Keratinocyte (primary cell): ENCODE data around the gene BPNT1. TPM values are rescaled to one million over a fixed set of nuclear protein-coding genes. Genes with fewer than 3 reads are reported as not detected.

ENCODE experiments used
- DNase-seq: peaks from one replicate; pipeline ENCODE4 v3.0.0-alpha.2; 2011; ENCODE audit warnings: low read depth, missing footprints, low spot score
- FAIRE-seq: peaks from 2 replicates; lab custom pipeline; 2011; peaks lifted over from hg19 to GRCh38; lab: Jason Lieb, UNC
- H2AFZ ChIP-seq: 2 replicates; pipeline ENCODE4 v1.6.0; 2012; ENCODE audit warnings: low read length, control low read depth, inconsistent platforms; ENCODE audit not compliant: control insufficient read depth
- H3K27ac ChIP-seq: 2 replicates; pipeline ENCODE4 v1.5.1; 2011; ENCODE audit warnings: low read length; ENCODE audit not compliant: control insufficient read depth, insufficient read depth
- H3K27me3 ChIP-seq: 3 replicates; pipeline ENCODE4 v1.6.0; 2011; ENCODE audit warnings: low read length; ENCODE audit not compliant: control insufficient read depth, insufficient read depth; ENCODE audit errors: extremely low read depth
- H3K36me3 ChIP-seq, 2 experiments: 2 replicates in 1 of 2; 3 replicates in 1 of 2; pipeline ENCODE4 v1.5.1; 2011; ENCODE audit warnings: low read length in 2 of 2, mild to moderate bottlenecking in 1 of 2; ENCODE audit not compliant: control insufficient read depth in 2 of 2, insufficient read depth in 2 of 2; ENCODE audit errors: extremely low read depth in 1 of 2
- H3K4me1 ChIP-seq: 3 replicates; pipeline ENCODE4 v1.5.1; 2011; ENCODE audit warnings: low read length; ENCODE audit not compliant: control insufficient read depth, insufficient read depth; ENCODE audit errors: extremely low read depth
- H3K4me2 ChIP-seq: 3 replicates; pipeline ENCODE4 v1.6.0; 2011; ENCODE audit warnings: low read depth, low read length; ENCODE audit not compliant: control insufficient read depth, insufficient read depth; ENCODE audit errors: extremely low read depth
- H3K4me3 ChIP-seq, 3 experiments: fragments of 200-600 bp in 1 of 3; sonication (generic) in 1 of 3; 2 replicates in 2 of 3; 3 replicates in 1 of 3; pipeline ENCODE4 v1.5.1; 2011 to 2016; ENCODE audit warnings: low read length in 3 of 3, mild to moderate bottlenecking in 3 of 3, control low read depth in 2 of 3, inconsistent platforms in 1 of 3, low read depth in 1 of 3, mixed read lengths in 1 of 3, mixed run types in 1 of 3, moderate library complexity in 1 of 3; ENCODE audit not compliant: control insufficient read depth in 2 of 3, insufficient read depth in 2 of 3; ENCODE audit errors: extremely low read depth in 1 of 3
- H3K79me2 ChIP-seq: 2 replicates; pipeline ENCODE4 v1.6.0; 2012; ENCODE audit warnings: low read length; ENCODE audit not compliant: control insufficient read depth, insufficient read depth
- H3K9ac ChIP-seq: 3 replicates; pipeline ENCODE4 v1.6.0; 2011; ENCODE audit warnings: low read length; ENCODE audit not compliant: control insufficient read depth, insufficient read depth; ENCODE audit errors: extremely low read depth
- H3K9me1 ChIP-seq: 3 replicates; pipeline ENCODE4 v1.6.0; 2011; ENCODE audit warnings: low read length; ENCODE audit not compliant: control insufficient read depth, insufficient read depth; ENCODE audit errors: extremely low read depth
- H3K9me3 ChIP-seq: 2 replicates; pipeline ENCODE4 v1.5.1; 2012; ENCODE audit warnings: low read depth, low read length; ENCODE audit not compliant: control insufficient read depth
- H4K20me1 ChIP-seq: 3 replicates; pipeline ENCODE4 v1.6.0; 2011; ENCODE audit warnings: low read length; ENCODE audit not compliant: control insufficient read depth, insufficient read depth; ENCODE audit errors: extremely low read depth
- EZH2 ChIP-seq: IDR thresholded peaks from one replicate; pipeline ENCODE4 v1.6.1; 2012; ENCODE audit warnings: inconsistent platforms, mild to moderate bottlenecking, low read length, moderate library complexity
- dilution Hi-C: fragments of 300-500 bp; cut with MboI; formaldehyde crosslinking; loops from one replicate; pipeline ENCODE4 v1.7.0; 2020; ENCODE audit warnings: low sequenced_read_pairs; ENCODE audit not compliant: extremely low pct_ligation_motif_present
- polyA plus RNA-seq, 5 experiments: library from polyadenylated mRNA; depleted of rRNA in 3 of 5; stranded (reverse) in 3 of 5; stranded (forward) in 1 of 5; unstranded in 1 of 5; fragments of >200 nt; gene quantifications; 1 replicate in 1 of 5; 2 replicates in 3 of 5; 3 replicates in 1 of 5; pipeline versions ENCODE4 v1.2.1 to v1.2.3, GENCODE V29; 2011 to 2012; ENCODE audit warnings: missing spikeins in 2 of 5, low read depth in 1 of 5, low replicate concordance in 1 of 5
- TF ChIP-seq, protein P1 (sequence below), 3 experiments: IDR thresholded peaks in 1 of 3; conservative IDR thresholded peaks in 1 of 3; optimal IDR thresholded peaks in 1 of 3; 2 replicates in 2 of 3; 3 replicates in 1 of 3; pipeline versions ENCODE3 to v1.5.1; 2011; ENCODE audit warnings: low read length in 3 of 3, mild to moderate bottlenecking in 3 of 3, moderate library complexity in 2 of 3, control low read depth in 1 of 3, inconsistent platforms in 1 of 3; ENCODE audit not compliant: insufficient read depth in 2 of 3; ENCODE audit errors: extremely low read depth in 1 of 3

BPNT1 gene
- polyA plus RNA-seq, 1 donor (not counting 4 experiments of a cell fraction or from before 2014, with no cell fraction given), result 53.7 TPM

DNA sequence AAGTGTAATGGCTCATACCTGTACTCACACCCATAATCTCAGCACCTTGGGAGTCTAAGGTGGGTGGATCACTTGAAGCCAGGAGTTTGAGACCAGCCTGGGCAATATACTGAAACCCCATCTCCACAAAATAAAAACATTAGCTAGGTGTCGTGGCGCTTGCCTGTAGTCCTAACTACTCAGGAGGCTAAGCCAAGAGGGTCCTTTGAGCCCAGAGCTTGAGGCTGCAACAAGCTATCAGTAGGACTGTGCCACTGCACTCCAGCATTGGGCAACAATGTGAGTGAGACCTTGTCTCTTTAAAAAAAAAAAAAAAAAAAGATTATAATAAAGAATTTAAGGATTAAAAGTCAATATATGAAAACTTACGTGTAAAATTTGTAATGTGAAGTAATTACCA is 11.7 kb downstream of the BPNT1 start:
- H3K4me3 ChIP-seq, result no peak overlapping the region
- no peak for FAIRE-seq
- no peak overlapping the region for H3K27ac ChIP-seq
- no peaks in the 10 kb centered on the region for H3K9me3 ChIP-seq
- no peak overlapping the region for H2AFZ ChIP-seq
- no peaks in the 10 kb centered on the region for H3K4me1 ChIP-seq
- H3K36me3 ChIP-seq, result peaks cover 0 to 2% of the 10 kb centered on the region in 2 experiments
- H3K4me2 ChIP-seq, result no peak overlapping the region
- H4K20me1 ChIP-seq, result no peaks in the 10 kb centered on the region
- no peak overlapping the region for H3K9ac ChIP-seq
- dilution Hi-C loops, result no loop called here
- H3K27me3 ChIP-seq, result no peaks in the 10 kb centered on the region
- TF ChIP-seq, protein P1, sequence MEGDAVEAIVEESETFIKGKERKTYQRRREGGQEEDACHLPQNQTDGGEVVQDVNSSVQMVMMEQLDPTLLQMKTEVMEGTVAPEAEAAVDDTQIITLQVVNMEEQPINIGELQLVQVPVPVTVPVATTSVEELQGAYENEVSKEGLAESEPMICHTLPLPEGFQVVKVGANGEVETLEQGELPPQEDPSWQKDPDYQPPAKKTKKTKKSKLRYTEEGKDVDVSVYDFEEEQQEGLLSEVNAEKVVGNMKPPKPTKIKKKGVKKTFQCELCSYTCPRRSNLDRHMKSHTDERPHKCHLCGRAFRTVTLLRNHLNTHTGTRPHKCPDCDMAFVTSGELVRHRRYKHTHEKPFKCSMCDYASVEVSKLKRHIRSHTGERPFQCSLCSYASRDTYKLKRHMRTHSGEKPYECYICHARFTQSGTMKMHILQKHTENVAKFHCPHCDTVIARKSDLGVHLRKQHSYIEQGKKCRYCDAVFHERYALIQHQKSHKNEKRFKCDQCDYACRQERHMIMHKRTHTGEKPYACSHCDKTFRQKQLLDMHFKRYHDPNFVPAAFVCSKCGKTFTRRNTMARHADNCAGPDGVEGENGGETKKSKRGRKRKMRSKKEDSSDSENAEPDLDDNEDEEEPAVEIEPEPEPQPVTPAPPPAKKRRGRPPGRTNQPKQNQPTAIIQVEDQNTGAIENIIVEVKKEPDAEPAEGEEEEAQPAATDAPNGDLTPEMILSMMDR (optimal IDR thresholded peaks at IDR 0.05 in 1 of 3, IDR thresholded peaks at IDR 0.05 in 1 of 3, conservative IDR thresholded peaks at IDR 0.05 in 1 of 3; ENCODE audit: extremely low read depth in 1 of 3, insufficient read depth in 2 of 3, low read length in 3 of 3), result no peak
- no peak for TF ChIP-seq EZH2
- DNase-seq, result no peak
- H3K79me2 ChIP-seq, result peaks cover 4% of the 10 kb centered on the region
- H3K9me1 ChIP-seq, result no peaks in the 10 kb centered on the region

DNA sequence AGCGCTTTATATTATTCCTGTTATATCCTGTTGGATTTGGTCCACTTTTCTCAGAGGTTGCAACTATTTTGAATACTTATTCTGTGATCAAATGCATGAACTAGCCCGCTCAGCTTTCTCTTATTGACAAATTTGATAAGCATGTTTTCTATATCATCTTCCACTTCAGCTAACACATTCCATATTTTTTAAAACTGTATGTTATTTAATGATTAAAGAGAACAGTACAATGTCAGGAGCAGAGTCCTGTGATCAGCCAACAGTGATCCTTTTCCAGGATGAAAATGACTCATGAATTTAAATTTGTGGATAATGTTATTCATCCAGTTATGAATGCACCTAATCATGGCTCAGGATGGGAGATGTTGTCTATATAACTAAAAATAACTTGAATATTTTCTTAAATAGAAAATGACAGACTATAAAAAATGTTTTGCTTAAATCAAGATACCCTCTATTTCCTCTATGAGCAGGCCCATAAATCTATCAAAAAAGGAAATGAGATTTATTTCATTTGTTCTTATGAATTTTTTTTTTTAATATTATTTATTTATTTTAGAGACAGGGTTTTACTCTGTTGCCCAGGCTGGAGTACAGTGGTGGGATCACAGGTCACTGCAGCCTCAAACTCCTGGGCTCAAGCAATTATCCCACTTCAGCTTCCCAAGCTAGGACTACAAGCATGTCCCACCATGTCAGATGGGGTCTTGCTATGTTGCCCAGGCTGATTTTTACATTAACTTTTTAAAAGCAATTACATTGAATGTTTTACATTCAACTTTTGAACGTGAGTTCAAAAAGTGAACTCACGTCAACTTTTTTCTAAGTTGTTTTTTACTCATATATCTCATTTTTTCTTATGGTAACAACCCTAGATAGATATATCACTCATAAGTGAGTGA is 12.5 kb downstream of the BPNT1 start:
- peaks cover 4% of the 10 kb centered on the region for H3K79me2 ChIP-seq
- H4K20me1 ChIP-seq, result no peaks in the 10 kb centered on the region
- H3K9ac ChIP-seq, result no peak overlapping the region
- TF ChIP-seq, protein P1 (optimal IDR thresholded peaks at IDR 0.05 in 1 of 3, IDR thresholded peaks at IDR 0.05 in 1 of 3, conservative IDR thresholded peaks at IDR 0.05 in 1 of 3; ENCODE audit: extremely low read depth in 1 of 3, insufficient read depth in 2 of 3, low read length in 3 of 3), result no peak
- no peak for TF ChIP-seq EZH2
- H3K27ac ChIP-seq, result no peak overlapping the region
- no peaks in the 10 kb centered on the region for H3K4me1 ChIP-seq
- H3K4me3 ChIP-seq, result no peak overlapping the region
- DNase-seq, result no peak
- H3K4me2 ChIP-seq, result no peak overlapping the region
- no peaks in the 10 kb centered on the region for H3K9me3 ChIP-seq
- no peak for FAIRE-seq
- H3K36me3 ChIP-seq, result peaks cover 2 to 8% of the 10 kb centered on the region in 2 experiments
- dilution Hi-C loops, result no loop called here
- H2AFZ ChIP-seq, result no peak overlapping the region
- H3K9me1 ChIP-seq, result no peaks in the 10 kb centered on the region
- no peaks in the 10 kb centered on the region for H3K27me3 ChIP-seq
